Hematopoietic multipotent progenitor cell (in vitro differentiated cells): ENCODE results near the gene ABHD12. TPM values are rescaled to one million over a fixed set of nuclear protein-coding genes. Genes with fewer than 3 reads are reported as not detected.
"Not testable (repeated sequence)": the region's sequence is repeated elsewhere in the genome, so short reads cannot be mapped to it uniquely, and the experiment has no call there.

Source experiments
- DNase-seq, 3 donors: peaks; one replicate each; pipeline ENCODE4 v3.0.0-alpha.2; 2011 to 2015; ENCODE audit warnings: low read depth in 2 of 3, low spot score in 2 of 3
- total RNA-seq: library from RNA; depleted of rRNA; stranded (reverse); fragments of >200 nt; gene quantifications from one replicate; pipeline ENCODE4 v1.2.3, GENCODE V29; 2012

Gene ABHD12
- total RNA-seq, 1 donor, result 20.2 TPM

GRCh38 chr20:25269057-25269832 is 121.4 kb downstream of the ABHD12 start:
- no peak for DNase-seq

- not testable (repeated sequence) for DNase-seq
These were observed 129.7 kb downstream of the ABHD12 start for GRCh38 chr20:25260770-25261437.

- DNase-seq, result no peak
These were observed 130.8 kb downstream of the ABHD12 start for GRCh38 chr20:25259788-25260254.

GRCh38 chr20:25259358-25259757 is 131.3 kb downstream of the ABHD12 start:
- DNase-seq, result no peak

GRCh38 chr20:25258828-25259227 is 131.8 kb downstream of the ABHD12 start:
- DNase-seq, result no peak

GRCh38 chr20:25258476-25258805 is 132.2 kb downstream of the ABHD12 start:
- no peak for DNase-seq

GRCh38 chr20:25257756-25258475 is 132.7 kb downstream of the ABHD12 start:
- no peak for DNase-seq

- no peak for DNase-seq
These were observed 133.5 kb downstream of the ABHD12 start for GRCh38 chr20:25257130-25257529.

- no peak for DNase-seq
These were observed 134.3 kb downstream of the ABHD12 start for GRCh38 chr20:25256226-25256859.

- no peak for DNase-seq
These were observed 135.5 kb downstream of the ABHD12 start for GRCh38 chr20:25254986-25255680.

- DNase-seq, result no peak
These were observed 136.1 kb downstream of the ABHD12 start for GRCh38 chr20:25254571-25254970.

GRCh38 chr20:25253606-25254275 is 136.9 kb downstream of the ABHD12 start:
- DNase-seq, result no peak

GRCh38 chr20:25252686-25253421 is 137.8 kb downstream of the ABHD12 start:
- no peak for DNase-seq

GRCh38 chr20:25252230-25252651 is 138.4 kb downstream of the ABHD12 start:
- no peak for DNase-seq

- no peak for DNase-seq
These were observed 139.1 kb downstream of the ABHD12 start for GRCh38 chr20:25251558-25251957.

- DNase-seq, result no peak
These were observed 139.6 kb downstream of the ABHD12 start for GRCh38 chr20:25251019-25251418.

- DNase-seq, result no peak
These were observed 140.1 kb downstream of the ABHD12 start for GRCh38 chr20:25250508-25250907.
